ENCODE measurements around the gene GPC6.

- TF ChIP-seq CTCF (conservative IDR thresholded peaks at IDR 0.05) (no peak), EZH2 (IDR thresholded peaks at IDR 0.05; ENCODE audit: low read depth) (no peak)
Observed at GRCh38 chr13:93476175-93476574, 249.6 kb downstream of the GPC6 start.
